ENCODE measurements around the gene LRP5. TPM values are rescaled to one million over a fixed set of nuclear protein-coding genes. Genes with fewer than 3 reads are reported as not detected.

LRP5 gene
- total RNA-seq, 1 experiment from 2014 or later, result 129 TPM

GRCh38 chr11:68497761-68498160, 185.4 kb downstream of the LRP5 start:
- H4K20me1 ChIP-seq (ENCODE audit: insufficient read depth), result peaks cover 92% of the 10 kb centered on the region
- H3K9me2 ChIP-seq (ENCODE audit: insufficient read depth), result no peaks in the 10 kb centered on the region
- peaks cover 98% of the 10 kb centered on the region for H3K79me2 ChIP-seq (ENCODE audit: low read depth)
- H3F3A ChIP-seq (ENCODE audit: insufficient read depth, low read depth), result peaks cover 17% of the 10 kb centered on the region
- BruUV-seq (replicated peaks), result no TSS peak
- no peaks in the 10 kb centered on the region for H3K27me3 ChIP-seq (ENCODE audit: insufficient read depth, low read depth)
- no peak overlapping the region for H2AFZ ChIP-seq
- DNase-seq, result no peak
- peaks cover 7% of the 10 kb centered on the region; the same call in 1 of the 2 replicates for H3K36me3 ChIP-seq (ENCODE audit: low read depth)
- H3K4me3 ChIP-seq, result no peak overlapping the region
- H3K9me3 ChIP-seq (ENCODE audit: insufficient read depth, low read depth), result no peaks in the 10 kb centered on the region
- CTCF ChIA-PET, result no interaction called here
- no peak overlapping the region for H3K27ac ChIP-seq
- POLR2A ChIA-PET (ENCODE audit: unreplicated experiment), result no interaction called here
- TF ChIP-seq CTCF (conservative IDR thresholded peaks at IDR 0.05) (no peak), EZH2 (IDR thresholded peaks at IDR 0.05; ENCODE audit: low read depth) (no peak)
- no peak overlapping the region for H3K4me2 ChIP-seq
- intact Hi-C loops (cut with micrococcal nuclease; ENCODE audit: unreplicated experiment), result no loop called here
- H3K4me1 ChIP-seq (replicated peaks; ENCODE audit: insufficient read depth), result no peaks in the 10 kb centered on the region

GRCh38 chr11:68498321-68498720, 185.9 kb downstream of the LRP5 start:
- Histone ChIP-seq H2AFZ (no peak overlapping the region), H3K4me1 (replicated peaks; ENCODE audit: insufficient read depth) (no peaks in the 10 kb centered on the region), H4K20me1 (ENCODE audit: insufficient read depth) (peaks cover 92% of the 10 kb centered on the region), H3K27me3 (ENCODE audit: insufficient read depth, low read depth) (no peaks in the 10 kb centered on the region), H3K36me3 (ENCODE audit: low read depth) (peaks cover 7% of the 10 kb centered on the region; the same call in 1 of the 2 replicates), H3K4me3 (no peak overlapping the region), H3K79me2 (ENCODE audit: low read depth) (peaks cover 98% of the 10 kb centered on the region), H3F3A (ENCODE audit: insufficient read depth, low read depth) (peaks cover 17% of the 10 kb centered on the region), H3K27ac (no peak overlapping the region), H3K4me2 (no peak overlapping the region), H3K9me2 (ENCODE audit: insufficient read depth) (no peaks in the 10 kb centered on the region), H3K9me3 (ENCODE audit: insufficient read depth, low read depth) (no peaks in the 10 kb centered on the region)
- ChIA-PET CTCF (interaction anchor here (0.6 kb wide), 1 partner anchor 11 kb away, joined by 3 read pairs; no protein-coding TSS in a partner anchor), POLR2A (ENCODE audit: unreplicated experiment) (no interaction called here)
- intact Hi-C loops (cut with micrococcal nuclease; ENCODE audit: unreplicated experiment), result no loop called here
- no TSS peak for BruUV-seq (replicated peaks)
- no peak for DNase-seq
- TF ChIP-seq EZH2 (IDR thresholded peaks at IDR 0.05; ENCODE audit: low read depth) (no peak), CTCF (conservative IDR thresholded peaks at IDR 0.05) (no peak)

Other genes with a start within 250 kb of the LRP5 start
- gene CHKA, start 191.2 kb upstream of the LRP5 start, total RNA-seq (2021), result 84.2 and 90.5 TPM in 2 replicates
- gene KMT5B, start 99.3 kb upstream of the LRP5 start, total RNA-seq (2021), result 36.4 and 45.7 TPM in 2 replicates
- 27.2 and 37.7 TPM in 2 replicates for gene C11orf24, start 40.6 kb upstream of the LRP5 start, total RNA-seq (2021)
- gene PPP6R3, start 148.2 kb downstream of the LRP5 start, total RNA-seq (2021), result 116 and 129 TPM in 2 replicates